Adipocyte (in vitro differentiated cells): Measurements from ENCODE around the gene KRTAP5-8.
"Not testable (repeated sequence)": the region's sequence is repeated elsewhere in the genome, so short reads cannot be mapped to it uniquely, and the experiment has no call there.

Experiments used
- DNase-seq: peaks from one replicate; pipeline ENCODE4 v3.0.0-alpha.2; 2015; ENCODE audit warnings: low read depth
- H3K27me3 ChIP-seq: replicated peaks from 2 replicates; pipeline ENCODE4 v1.7.0; 2013; ENCODE audit warnings: mild to moderate bottlenecking, low read length, moderate library complexity; ENCODE audit not compliant: control insufficient read depth, insufficient read depth
- H3K36me3 ChIP-seq: 2 replicates; pipeline ENCODE4 v1.7.0; 2013; ENCODE audit warnings: low read length, mild to moderate bottlenecking, moderate library complexity; ENCODE audit not compliant: control insufficient read depth, insufficient read depth, severe bottlenecking
- H3K4me1 ChIP-seq: 2 replicates; pipeline ENCODE4 v1.7.0; 2013; ENCODE audit warnings: mild to moderate bottlenecking, low read length, moderate library complexity; ENCODE audit not compliant: control insufficient read depth, insufficient read depth
- H3K4me3 ChIP-seq: 2 replicates; pipeline ENCODE4 v1.7.0; 2013; ENCODE audit warnings: mild to moderate bottlenecking, low read length, moderate library complexity
- H3K9ac ChIP-seq: 2 replicates; pipeline ENCODE4 v1.7.0; 2013; ENCODE audit warnings: mild to moderate bottlenecking, low read length, moderate library complexity
- H3K9me3 ChIP-seq: 2 replicates; pipeline ENCODE4 v1.7.0; 2013; ENCODE audit warnings: mild to moderate bottlenecking, low read length, moderate library complexity; ENCODE audit not compliant: control insufficient read depth

KRTAP5-8 gene

GRCh38 chr11:71538666-71538990, 803 bp downstream of the KRTAP5-8 start:
- H3K4me1 ChIP-seq = no peaks in the 10 kb centered on the region
- H3K36me3 ChIP-seq = no peaks in the 10 kb centered on the region
- no peak overlapping the region for H3K9ac ChIP-seq
- H3K4me3 ChIP-seq = no peak overlapping the region
- no peak for DNase-seq
- H3K27me3 ChIP-seq = peaks cover 5% of the 10 kb centered on the region
- no peaks in the 10 kb centered on the region for H3K9me3 ChIP-seq

DNA sequence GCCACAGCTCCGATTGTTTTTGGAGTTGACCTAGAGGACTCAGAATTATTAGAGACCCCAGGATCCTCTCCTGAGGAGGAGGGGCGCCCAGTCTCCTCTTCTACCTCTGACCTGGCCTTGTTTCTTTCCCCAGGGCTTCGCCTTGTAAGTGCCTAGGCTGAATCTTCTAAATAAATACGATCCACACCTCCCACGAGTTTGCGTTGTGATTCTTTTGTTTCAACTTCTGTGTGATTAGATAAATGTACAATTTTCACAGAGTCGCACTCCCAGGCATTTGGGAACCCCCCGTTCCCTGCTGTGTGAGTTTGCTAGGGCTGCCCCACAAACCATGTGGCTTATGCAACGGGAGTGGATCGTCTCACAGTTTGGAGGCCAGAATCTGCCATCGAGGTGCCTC, 1.2 kb downstream of the KRTAP5-8 start:
- Histone ChIP-seq H3K27me3 (peaks cover 5% of the 10 kb centered on the region), H3K9me3 (no peaks in the 10 kb centered on the region), H3K9ac (no peak overlapping the region), H3K36me3 (no peaks in the 10 kb centered on the region), H3K4me1 (no peaks in the 10 kb centered on the region), H3K4me3 (no peak overlapping the region)
- no peak for DNase-seq

GRCh38 chr11:71539971-71540370, 2.1 kb downstream of the KRTAP5-8 start:
- not testable (repeated sequence) for H3K9ac ChIP-seq, H3K4me1 ChIP-seq, H3K9me3 ChIP-seq, H3K27me3 ChIP-seq, H3K36me3 ChIP-seq, H3K4me3 ChIP-seq, DNase-seq

GRCh38 chr11:71540521-71541304, 2.9 kb downstream of the KRTAP5-8 start:
- not testable (repeated sequence) for H3K4me1 ChIP-seq, H3K27me3 ChIP-seq, DNase-seq, H3K9ac ChIP-seq, H3K9me3 ChIP-seq, H3K36me3 ChIP-seq, H3K4me3 ChIP-seq

GRCh38 chr11:71542382-71542781, 4.6 kb downstream of the KRTAP5-8 start:
- no peak for DNase-seq
- Histone ChIP-seq H3K27me3 (no peaks in the 10 kb centered on the region), H3K9me3 (no peaks in the 10 kb centered on the region), H3K9ac (no peak overlapping the region), H3K4me3 (no peak overlapping the region), H3K36me3 (no peaks in the 10 kb centered on the region), H3K4me1 (no peaks in the 10 kb centered on the region)

GRCh38 chr11:71542879-71543777, 5.3 kb downstream of the KRTAP5-8 start:
- no peak for DNase-seq
- no peaks in the 10 kb centered on the region for H3K4me1 ChIP-seq
- no peaks in the 10 kb centered on the region for H3K9me3 ChIP-seq
- peaks cover 3% of the 10 kb centered on the region for H3K27me3 ChIP-seq
- H3K36me3 ChIP-seq = no peaks in the 10 kb centered on the region
- H3K9ac ChIP-seq = no peak overlapping the region
- H3K4me3 ChIP-seq = no peak overlapping the region

GRCh38 chr11:71543866-71544265, 6.0 kb downstream of the KRTAP5-8 start:
- no peak for DNase-seq

DNA sequence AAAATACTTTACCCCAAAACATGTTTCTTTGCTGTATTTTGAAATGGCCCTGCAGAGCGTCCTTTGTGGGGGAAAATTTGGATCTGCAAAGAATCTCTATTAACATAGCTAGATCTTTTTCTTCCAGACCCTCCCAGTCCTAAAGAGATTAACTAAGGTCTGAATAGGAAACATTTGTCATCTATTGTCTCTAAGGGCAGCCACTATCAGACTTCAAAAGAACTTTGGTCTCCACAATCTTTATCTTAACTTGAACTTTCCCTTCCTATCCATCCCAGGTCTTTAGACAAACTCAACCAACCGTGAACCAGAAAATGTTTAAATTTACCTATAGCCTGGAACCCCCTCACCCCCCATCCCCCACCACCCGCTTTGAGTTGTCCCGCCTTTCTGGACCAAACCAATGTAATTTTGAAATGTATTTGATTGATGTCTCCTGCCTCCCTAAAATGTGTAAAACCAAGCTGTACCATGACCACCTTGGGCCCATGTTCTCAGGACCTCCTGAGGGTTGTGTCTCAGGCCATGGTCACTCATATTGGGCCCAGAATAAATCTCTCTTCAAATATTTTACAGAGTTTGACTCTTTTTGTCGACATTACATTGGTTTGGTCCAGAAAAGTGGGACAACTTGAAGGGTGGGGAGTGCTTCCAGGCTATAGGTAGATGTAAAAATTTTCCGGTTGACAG, 6.8 kb downstream of the KRTAP5-8 start:
- Histone ChIP-seq H3K36me3 (no peaks in the 10 kb centered on the region), H3K9ac (no peak overlapping the region), H3K27me3 (peaks cover 10% of the 10 kb centered on the region), H3K4me3 (no peak overlapping the region), H3K4me1 (no peaks in the 10 kb centered on the region), H3K9me3 (no peaks in the 10 kb centered on the region)
- no peak for DNase-seq

More at GRCh38 chr11:71543866-71544265, 6.0 kb downstream of the KRTAP5-8 start:
- Histone ChIP-seq H3K9ac (no peak overlapping the region), H3K9me3 (no peaks in the 10 kb centered on the region), H3K4me3 (no peak overlapping the region), H3K36me3 (no peaks in the 10 kb centered on the region), H3K27me3 (peaks cover 6% of the 10 kb centered on the region), H3K4me1 (no peaks in the 10 kb centered on the region)

- H3K4me1 ChIP-seq = no peaks in the 10 kb centered on the region
- H3K9me3 ChIP-seq = no peaks in the 10 kb centered on the region
- DNase-seq = no peak
- H3K4me3 ChIP-seq = no peak overlapping the region
- no peak overlapping the region for H3K9ac ChIP-seq
- H3K36me3 ChIP-seq = no peaks in the 10 kb centered on the region
- peaks cover 10% of the 10 kb centered on the region for H3K27me3 ChIP-seq
These were observed 7.7 kb downstream of the KRTAP5-8 start for GRCh38 chr11:71545405-71545966.

DNA sequence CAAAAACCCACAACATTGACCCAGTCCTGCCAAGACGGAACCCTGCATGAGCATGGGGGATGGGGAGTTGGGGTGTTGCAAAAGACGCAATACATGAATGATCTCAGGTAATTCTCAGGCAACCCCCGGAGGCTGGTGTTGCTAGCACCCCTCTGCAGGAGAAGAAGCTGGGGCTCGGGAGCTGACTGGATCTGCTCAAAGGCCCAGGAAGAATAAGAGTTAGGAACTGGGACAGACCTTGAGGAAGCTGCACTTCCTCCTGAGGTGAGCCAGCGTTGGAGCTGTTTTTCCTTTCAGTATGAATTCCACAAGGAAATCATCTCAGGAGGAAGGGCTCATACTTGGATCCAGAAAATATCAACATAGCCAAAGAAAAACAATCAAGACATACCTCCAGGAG, 10.3 kb downstream of the KRTAP5-8 start, which contains the start of gene KRTAP5-9:
Gene KRTAP5-9, plus strand, starts transcription at position 301 of the 400 bp plus-strand sequence. CDS start 238 bp downstream, outside the sequence.
- Histone ChIP-seq H3K36me3 (no peaks in the 10 kb centered on the region), H3K4me3 (no peak within 1 kb of the TSS), H3K9ac (no peak within 1 kb of the TSS), H3K9me3 (no peaks in the 10 kb centered on the region), H3K4me1 (no peaks in the 10 kb centered on the region), H3K27me3 (peaks cover 18% of the 10 kb centered on the region)
- no peak for DNase-seq

DNA sequence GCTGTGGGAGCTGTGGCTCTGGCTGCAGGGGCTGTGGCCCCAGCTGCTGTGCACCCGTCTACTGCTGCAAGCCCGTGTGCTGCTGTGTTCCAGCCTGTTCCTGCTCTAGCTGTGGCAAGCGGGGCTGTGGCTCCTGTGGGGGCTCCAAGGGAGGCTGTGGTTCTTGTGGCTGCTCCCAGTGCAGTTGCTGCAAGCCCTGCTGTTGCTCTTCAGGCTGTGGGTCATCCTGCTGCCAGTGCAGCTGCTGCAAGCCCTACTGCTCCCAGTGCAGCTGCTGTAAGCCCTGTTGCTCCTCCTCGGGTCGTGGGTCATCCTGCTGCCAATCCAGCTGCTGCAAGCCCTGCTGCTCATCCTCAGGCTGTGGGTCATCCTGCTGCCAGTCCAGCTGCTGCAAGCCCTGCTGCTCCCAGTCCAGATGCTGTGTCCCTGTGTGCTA, 10.9 kb downstream of the KRTAP5-8 start:
- Histone ChIP-seq H3K4me1 (no peaks in the 10 kb centered on the region), H3K9me3 (no peaks in the 10 kb centered on the region), H3K9ac (no peak overlapping the region), H3K36me3 (no peaks in the 10 kb centered on the region), H3K4me3 (no peak overlapping the region), H3K27me3 (peaks cover 18% of the 10 kb centered on the region)
- DNase-seq = no peak
